Suprapubic skin (tissue), 4 donors: ENCODE data around the gene IQSEC1. TPM values are rescaled to one million over a fixed set of nuclear protein-coding genes. Genes with fewer than 3 reads are reported as not detected.

Experiments used
- DNase-seq, 2 donors: peaks; one replicate each; pipeline ENCODE4 v3.0.0-alpha.2; 2019; ENCODE audit warnings: low spot score in 2 of 2
- H3K27ac ChIP-seq: fragments of 200-600 bp; sonication (generic); one replicate; pipeline ENCODE4 v1.5.1; 2019
- H3K27me3 ChIP-seq: fragments of 200-600 bp; sonication (generic); one replicate; pipeline ENCODE4 v1.5.1; 2019
- H3K36me3 ChIP-seq: fragments of 200-600 bp; sonication (generic); one replicate; pipeline ENCODE4 v1.5.1; 2019
- H3K4me1 ChIP-seq: fragments of 200-600 bp; sonication (generic); one replicate; pipeline ENCODE4 v1.5.1; 2019
- H3K4me3 ChIP-seq: fragments of 200-600 bp; sonication (generic); one replicate; pipeline ENCODE4 v1.5.1; 2019; ENCODE audit warnings: mild to moderate bottlenecking
- H3K9me3 ChIP-seq: fragments of 200-600 bp; sonication (generic); one replicate; pipeline ENCODE4 v1.5.1; 2019
- CTCF ChIP-seq, 2 donors: fragments of 200-600 bp in 1 of 2; fragments of 450-650 bp in 1 of 2; sonication (generic) in 1 of 2; IDR thresholded peaks; one replicate each; pipeline ENCODE4 v1.5.1; 2016 to 2019; ENCODE audit warnings: antibody characterized with exemption in 2 of 2, mild to moderate bottlenecking in 1 of 2, moderate library complexity in 1 of 2
- EP300 ChIP-seq: sonication (generic); formaldehyde crosslinking; IDR thresholded peaks from one replicate; pipeline ENCODE4 v1.6.1; 2017; ENCODE audit warnings: antibody characterized with exemption
- POLR2A ChIP-seq, 2 donors: fragments of 450-650 bp; IDR thresholded peaks; one replicate each; pipeline ENCODE4 v1.6.1; 2017; ENCODE audit warnings: antibody characterized with exemption in 2 of 2, mild to moderate bottlenecking in 2 of 2, moderate library complexity in 2 of 2
- POLR2AphosphoS5 ChIP-seq, 3 donors: sonication (generic); formaldehyde crosslinking; IDR thresholded peaks; one replicate each; pipeline ENCODE4 v1.6.1; 2017; ENCODE audit warnings: antibody characterized with exemption in 3 of 3
- WGBS: methylation state at CpG from one replicate; pipeline ENCODE4 v1.1.5; 2018; 5-methylcytosine and 5-hydroxymethylcytosine counted together
- total RNA-seq, 4 donors: library from RNA; depleted of rRNA; stranded (reverse); fragments of >200 nt; gene quantifications; one replicate each; pipeline ENCODE4 v1.1.0, GENCODE V29; 2016

IQSEC1 gene
- total RNA-seq, 4 donors from 2014 or later = 26.7 to 52.4 (median 35.5) TPM

GRCh38 chr3:13106308-13107001, 33.2 kb upstream of the IQSEC1 start:
- no peak for DNase-seq
- WGBS = 75% methylated on average over 6 of the region's 6 CpGs
- TF ChIP-seq CTCF (IDR thresholded peaks at IDR 0.05) (no peak), EP300 (no peak), POLR2A (IDR thresholded peaks at IDR 0.05) (no peak), POLR2AphosphoS5 (IDR thresholded peaks at IDR 0.05) (no peak)
- no peak overlapping the region for H3K27ac ChIP-seq
- H3K36me3 ChIP-seq = no peaks in the 10 kb centered on the region
- peaks cover 8% of the 10 kb centered on the region for H3K4me1 ChIP-seq
- H3K4me3 ChIP-seq = no peak overlapping the region
- H3K27me3 ChIP-seq = peaks cover 4% of the 10 kb centered on the region
- no peaks in the 10 kb centered on the region for H3K9me3 ChIP-seq

GRCh38 chr3:13105896-13106250, 32.6 kb upstream of the IQSEC1 start:
- peak in 1 of 2 donors; percentile 11 for DNase-seq
- 86% methylated on average over 5 of the region's 5 CpGs for WGBS
- Histone ChIP-seq H3K36me3 (no peaks in the 10 kb centered on the region), H3K4me3 (no peak overlapping the region), H3K27ac (no peak overlapping the region), H3K4me1 (peaks cover 3% of the 10 kb centered on the region), H3K27me3 (no peaks in the 10 kb centered on the region), H3K9me3 (no peaks in the 10 kb centered on the region)
- no peak for TF ChIP-seq POLR2A (IDR thresholded peaks at IDR 0.05)
- no peak for TF ChIP-seq CTCF (IDR thresholded peaks at IDR 0.05)
- TF ChIP-seq EP300 = no peak
- TF ChIP-seq POLR2AphosphoS5 (IDR thresholded peaks at IDR 0.05) = no peak

- TF ChIP-seq POLR2A (IDR thresholded peaks at IDR 0.05) = no peak
- no peak for TF ChIP-seq CTCF (IDR thresholded peaks at IDR 0.05)
- TF ChIP-seq EP300 = no peak
- TF ChIP-seq POLR2AphosphoS5 (IDR thresholded peaks at IDR 0.05) = no peak
- no peaks in the 10 kb centered on the region for H3K9me3 ChIP-seq
- WGBS = 89% methylated on average over 8 of the region's 8 CpGs
- no peaks in the 10 kb centered on the region for H3K4me1 ChIP-seq
- H3K4me3 ChIP-seq = no peak overlapping the region
- no peak overlapping the region for H3K27ac ChIP-seq
- DNase-seq = peak in 1 of 2 donors; percentile 26
- H3K27me3 ChIP-seq = no peaks in the 10 kb centered on the region
- H3K36me3 ChIP-seq = no peaks in the 10 kb centered on the region
Observed at GRCh38 chr3:13105181-13105895, 32.1 kb upstream of the IQSEC1 start.

- Histone ChIP-seq H3K27me3 (no peaks in the 10 kb centered on the region), H3K4me3 (no peak overlapping the region), H3K9me3 (no peaks in the 10 kb centered on the region), H3K4me1 (no peaks in the 10 kb centered on the region), H3K36me3 (no peaks in the 10 kb centered on the region), H3K27ac (no peak overlapping the region)
- DNase-seq = peak in 1 of 2 donors; percentile 48
- 91% methylated on average over 12 of the region's 12 CpGs for WGBS
- TF ChIP-seq CTCF (IDR thresholded peaks at IDR 0.05) = no peak
- no peak for TF ChIP-seq POLR2AphosphoS5 (IDR thresholded peaks at IDR 0.05)
- no peak for TF ChIP-seq POLR2A (IDR thresholded peaks at IDR 0.05)
- TF ChIP-seq EP300 = no peak
Observed at GRCh38 chr3:13104511-13104910, 31.3 kb upstream of the IQSEC1 start.

GRCh38 chr3:13103416-13104058, 30.3 kb upstream of the IQSEC1 start:
- H3K27ac ChIP-seq = no peak overlapping the region
- TF ChIP-seq POLR2A (IDR thresholded peaks at IDR 0.05) = no peak
- no peak for TF ChIP-seq CTCF (IDR thresholded peaks at IDR 0.05)
- no peak for TF ChIP-seq POLR2AphosphoS5 (IDR thresholded peaks at IDR 0.05)
- no peak for TF ChIP-seq EP300
- 87% methylated on average over 10 of the region's 13 CpGs for WGBS
- no peaks in the 10 kb centered on the region for H3K27me3 ChIP-seq
- no peaks in the 10 kb centered on the region for H3K36me3 ChIP-seq
- H3K4me1 ChIP-seq = no peaks in the 10 kb centered on the region
- H3K9me3 ChIP-seq = no peaks in the 10 kb centered on the region
- DNase-seq = peak in 1 of 2 donors; percentile 45
- no peak overlapping the region for H3K4me3 ChIP-seq
